Hematopoietic multipotent progenitor cell treated with erythropoietin and hydrocortisone succinate and interleukin-3 and kit ligand, for 15 days (in vitro differentiated cells): Measurements from ENCODE around the gene KAT2B.
"Not testable (repeated sequence)": the region's sequence is repeated elsewhere in the genome, so short reads cannot be mapped to it uniquely, and the experiment has no call there.

Source experiments
- DNase-seq: peaks from one replicate; pipeline ENCODE4 v3.0.0-alpha.2; 2015; ENCODE audit warnings: low spot score

KAT2B gene

DNA sequence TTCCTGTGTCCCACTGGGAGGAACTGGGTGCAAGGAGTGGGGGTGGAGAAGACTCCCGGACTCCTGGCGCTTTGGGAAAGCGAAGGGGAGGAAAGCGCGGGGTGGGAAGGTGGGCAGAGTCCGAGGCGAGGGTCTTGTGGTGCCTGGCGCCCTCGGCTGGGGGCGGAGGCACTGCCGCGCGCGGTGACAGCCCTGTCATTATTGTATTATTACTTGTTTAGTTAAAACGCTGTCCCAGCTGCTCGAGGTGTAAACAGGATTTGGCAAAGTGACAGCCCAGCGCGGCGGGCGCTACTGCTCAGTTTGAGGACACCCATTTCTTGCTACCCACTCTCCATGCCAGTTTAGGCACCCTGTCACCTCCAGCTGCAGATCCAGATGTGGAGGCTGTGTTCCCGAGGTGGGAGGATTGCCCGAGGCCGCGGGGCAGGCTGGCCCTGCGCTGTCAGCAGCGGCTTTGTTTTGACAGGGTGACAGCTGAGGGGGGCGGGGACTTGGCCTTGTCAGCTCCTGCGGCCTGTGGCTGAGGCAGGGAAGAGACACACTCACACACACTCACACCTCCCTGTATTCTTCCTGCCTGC is 1.0 kb downstream of the KAT2B start:
- DNase-seq, result peak; percentile 87

DNA sequence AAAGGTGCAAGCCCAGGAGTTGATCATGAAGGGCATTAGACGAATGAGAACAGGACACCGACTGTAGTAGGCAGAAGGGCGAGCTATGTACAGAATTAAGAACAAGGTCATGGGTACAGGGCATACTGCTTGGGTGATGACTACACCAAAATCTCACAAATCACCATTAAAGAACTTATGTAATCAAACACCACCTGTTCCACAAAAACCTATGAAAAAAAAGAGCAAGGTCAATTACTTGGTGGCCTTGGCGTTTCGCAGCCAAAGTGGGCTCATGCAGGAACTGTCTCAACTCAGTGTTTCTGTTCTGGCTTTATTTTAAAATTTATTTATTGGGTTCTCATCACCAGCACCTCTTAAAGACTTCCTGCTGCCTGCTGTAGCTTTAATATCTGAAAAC is 2.1 kb downstream of the KAT2B start:
- DNase-seq, result no peak

DNA sequence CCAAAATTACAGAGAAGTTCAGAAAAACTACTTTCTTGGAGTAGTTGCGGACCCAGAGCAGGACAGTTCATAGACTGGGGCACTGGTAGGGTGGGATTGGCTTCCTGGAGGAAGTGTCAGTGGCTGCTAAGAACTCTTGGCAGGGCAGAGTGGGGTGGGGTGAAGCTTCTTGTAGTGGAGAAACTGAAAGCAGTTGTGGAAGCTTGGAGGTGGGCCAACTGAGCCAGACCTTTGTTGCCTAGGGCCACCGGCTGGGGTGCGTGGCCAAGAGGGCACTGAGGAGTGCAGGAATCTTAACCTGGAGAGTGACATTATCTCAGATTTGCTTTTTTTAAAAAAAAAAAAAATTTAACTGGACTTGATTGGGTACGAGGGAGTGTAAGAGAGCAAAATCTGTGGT is 3.1 kb downstream of the KAT2B start:
- peak; percentile 82 for DNase-seq

DNA sequence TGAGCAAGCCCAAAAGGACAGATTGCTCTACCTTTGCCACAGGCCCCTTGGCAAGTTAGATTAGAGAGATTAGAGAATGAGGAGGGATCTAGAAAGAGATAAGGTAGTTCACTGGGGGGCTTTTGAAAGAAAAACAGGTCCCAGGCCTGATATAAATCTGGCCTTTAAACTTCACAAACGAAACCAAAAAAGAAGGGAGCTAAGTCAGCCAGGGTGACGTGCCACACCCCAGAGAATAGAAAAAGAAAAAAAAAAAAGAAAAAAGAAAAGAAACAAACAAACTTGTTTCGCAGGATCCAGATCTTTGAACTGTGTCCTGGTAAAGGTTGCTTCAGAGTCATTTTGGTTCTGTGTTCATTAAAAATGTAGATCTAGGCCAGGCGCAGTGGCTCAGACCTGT is 3.6 kb downstream of the KAT2B start:
- DNase-seq, result no peak

DNA sequence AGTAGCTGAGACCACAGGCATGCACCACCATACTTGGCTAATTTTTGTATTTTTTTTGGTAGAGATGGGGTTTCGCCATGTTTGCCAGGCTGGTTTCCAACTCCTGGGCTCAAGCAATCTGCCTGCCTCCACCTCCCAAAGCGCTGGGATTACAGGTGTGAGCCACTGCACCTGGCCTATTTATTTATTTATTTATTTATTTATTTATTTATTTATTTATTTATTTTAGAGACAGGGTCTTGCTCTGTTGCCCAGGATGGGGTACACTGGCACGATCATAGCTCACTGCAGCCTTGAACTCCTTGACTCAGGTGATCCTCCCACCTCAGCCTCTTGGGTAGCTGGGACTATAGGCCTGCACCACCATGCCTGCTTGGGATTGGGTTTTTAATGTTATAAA is 4.9 kb downstream of the KAT2B start:
- not testable (repeated sequence) for DNase-seq

DNA sequence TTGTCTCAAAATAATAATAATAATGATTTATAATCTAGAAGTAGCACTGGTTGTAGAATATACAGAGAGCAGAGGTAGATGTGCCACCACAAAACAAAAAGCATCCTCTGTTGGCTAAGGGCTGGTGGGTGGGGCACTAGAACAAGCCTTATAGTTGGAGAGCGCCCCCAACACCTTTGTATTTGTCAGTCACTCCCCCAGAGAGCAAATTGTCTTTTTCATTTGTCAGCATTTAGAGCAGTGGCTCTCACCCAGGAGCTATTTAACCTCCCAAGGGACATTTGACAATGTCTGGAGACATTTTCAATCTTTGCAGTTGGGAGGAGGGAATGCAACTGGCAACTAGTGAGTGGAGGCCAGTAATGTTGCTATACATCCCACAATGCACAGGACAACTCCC is 6.3 kb downstream of the KAT2B start:
- no peak for DNase-seq

DNA sequence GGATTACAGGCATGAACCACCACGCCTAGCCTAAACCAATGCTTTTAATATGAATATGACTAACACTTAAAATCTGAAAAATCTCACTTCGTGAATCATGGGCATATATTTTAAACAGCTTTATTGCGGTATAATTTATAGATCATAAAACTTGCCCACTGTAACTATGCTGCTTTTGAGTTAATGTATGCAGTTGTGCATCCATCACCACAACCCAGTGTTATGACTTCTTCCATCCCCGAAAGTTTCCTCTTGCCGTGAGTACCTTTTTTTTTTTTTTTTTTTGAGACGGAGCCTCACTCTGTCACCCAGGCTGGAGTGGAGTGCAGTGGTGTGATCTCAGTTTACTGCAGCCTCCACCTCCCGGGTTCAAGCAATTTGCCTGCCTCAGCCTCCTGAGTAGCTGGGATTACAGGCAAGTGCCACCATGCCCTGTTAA is 7.1 kb downstream of the KAT2B start:
- no peak for DNase-seq

DNA sequence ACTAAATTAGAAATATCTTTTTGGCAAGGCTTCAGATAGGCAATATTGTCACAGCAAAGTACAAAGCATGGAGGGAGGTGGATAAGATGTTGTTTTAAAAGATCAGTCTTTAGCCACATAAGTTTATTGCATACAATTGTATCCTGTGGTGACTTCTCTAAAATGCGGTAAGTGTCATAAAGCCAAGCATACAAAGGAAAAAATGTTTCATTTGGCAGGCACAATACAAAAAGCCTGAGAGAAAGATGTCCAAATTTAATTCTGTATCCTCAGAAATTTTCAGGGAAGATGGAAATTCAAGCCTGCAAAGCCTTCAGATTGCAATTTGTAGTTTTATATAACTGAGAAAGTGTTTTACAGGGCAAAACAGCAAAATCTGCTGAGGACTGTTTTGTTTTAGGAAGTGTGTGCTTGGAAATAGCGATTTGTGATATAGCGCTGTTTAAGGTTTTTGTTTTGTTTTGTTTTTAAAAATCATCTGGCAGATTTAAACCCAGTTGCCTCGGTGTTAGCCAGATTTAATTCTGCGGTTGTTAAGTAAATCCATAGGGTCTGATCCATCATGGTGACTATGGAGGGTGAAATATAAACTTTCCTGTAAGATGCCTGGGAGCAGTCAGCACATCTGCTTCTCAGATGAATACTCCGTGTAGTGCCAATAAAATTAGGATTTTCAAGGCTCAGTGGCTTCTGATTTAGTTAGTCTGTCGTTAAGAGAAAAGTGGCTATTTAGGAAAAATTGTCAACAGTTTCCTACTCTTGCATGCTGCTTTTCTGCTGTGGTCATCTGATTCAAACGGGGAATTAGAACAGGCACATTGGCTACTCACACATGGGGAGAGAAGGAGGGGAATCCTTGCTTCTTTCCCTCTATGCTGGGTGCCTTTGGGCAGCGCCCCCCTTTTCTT is 8.0 kb downstream of the KAT2B start:
- no peak for DNase-seq

DNA sequence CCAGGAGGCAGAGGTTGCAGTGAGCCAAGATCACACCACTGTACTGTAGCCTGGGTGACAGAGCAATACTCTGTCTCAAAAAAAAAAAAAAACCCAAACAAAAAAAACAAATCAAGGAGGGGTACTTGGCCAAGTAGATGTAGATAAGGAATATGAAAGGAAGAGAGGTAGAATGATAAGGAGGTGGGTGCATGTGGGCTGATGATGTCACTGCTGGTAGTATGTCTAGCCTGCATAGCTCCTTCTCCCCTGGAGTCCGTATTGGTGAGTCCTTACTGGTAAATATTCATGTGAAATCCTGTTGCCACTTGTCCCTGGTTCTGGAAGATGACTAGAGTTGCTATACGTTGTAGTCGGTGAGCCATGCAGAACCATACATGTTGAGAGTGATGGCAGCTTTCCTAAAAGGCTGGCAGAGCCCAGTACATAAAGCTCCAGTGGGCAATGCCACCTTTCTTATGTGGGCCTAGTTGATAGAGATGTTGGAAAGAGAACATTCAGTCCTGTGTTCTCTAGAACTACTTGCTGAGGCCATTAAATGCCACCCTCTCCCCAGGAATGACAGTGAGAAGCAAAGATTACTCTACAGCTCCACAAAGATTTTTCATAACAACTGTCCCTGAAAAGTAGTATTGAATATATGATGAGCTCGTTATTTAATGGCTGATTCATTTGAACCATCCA is 11.0 kb downstream of the KAT2B start:
- DNase-seq, result no peak

DNA sequence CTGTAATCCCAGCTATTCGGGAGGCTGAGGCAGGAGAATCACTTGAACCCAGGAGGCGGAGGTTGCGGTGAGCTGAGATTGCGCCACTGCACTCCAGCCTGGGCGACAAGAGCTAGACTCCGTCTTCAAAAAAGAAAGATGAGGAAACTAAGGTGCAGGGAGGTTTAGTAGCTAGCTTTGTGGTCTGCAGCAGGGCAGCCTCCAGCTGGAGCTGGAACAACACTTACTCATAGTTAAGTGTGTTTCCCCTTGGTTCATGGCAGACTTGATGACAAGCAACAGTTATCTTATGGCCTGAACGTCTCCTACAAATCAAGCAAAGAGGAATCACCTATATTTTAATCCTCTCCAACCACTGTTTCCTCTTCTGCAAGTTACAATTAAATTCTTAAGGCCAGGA is 12.6 kb downstream of the KAT2B start:
- no peak for DNase-seq

DNA sequence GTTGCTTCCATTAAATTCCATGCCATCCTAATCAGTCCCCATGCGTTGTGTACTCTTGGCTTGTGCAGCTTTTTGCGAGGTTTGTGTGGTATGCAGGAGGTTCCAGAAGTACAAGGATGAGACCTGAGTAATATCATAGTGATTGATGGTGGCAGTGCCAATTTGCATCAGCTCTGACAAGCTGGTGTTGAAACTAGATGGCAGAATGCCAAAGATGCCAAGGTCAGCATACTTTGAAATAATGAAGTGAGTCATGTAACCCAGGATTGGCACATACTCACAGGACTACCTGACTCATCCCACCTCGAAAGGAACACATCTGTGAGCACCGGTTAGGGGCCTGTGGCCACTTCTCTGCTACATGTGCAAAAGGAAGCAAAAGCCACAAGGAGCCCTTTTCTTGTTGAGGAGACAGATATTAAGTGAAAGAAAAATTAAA is 14.3 kb downstream of the KAT2B start:
- DNase-seq, result peak; percentile 91

DNA sequence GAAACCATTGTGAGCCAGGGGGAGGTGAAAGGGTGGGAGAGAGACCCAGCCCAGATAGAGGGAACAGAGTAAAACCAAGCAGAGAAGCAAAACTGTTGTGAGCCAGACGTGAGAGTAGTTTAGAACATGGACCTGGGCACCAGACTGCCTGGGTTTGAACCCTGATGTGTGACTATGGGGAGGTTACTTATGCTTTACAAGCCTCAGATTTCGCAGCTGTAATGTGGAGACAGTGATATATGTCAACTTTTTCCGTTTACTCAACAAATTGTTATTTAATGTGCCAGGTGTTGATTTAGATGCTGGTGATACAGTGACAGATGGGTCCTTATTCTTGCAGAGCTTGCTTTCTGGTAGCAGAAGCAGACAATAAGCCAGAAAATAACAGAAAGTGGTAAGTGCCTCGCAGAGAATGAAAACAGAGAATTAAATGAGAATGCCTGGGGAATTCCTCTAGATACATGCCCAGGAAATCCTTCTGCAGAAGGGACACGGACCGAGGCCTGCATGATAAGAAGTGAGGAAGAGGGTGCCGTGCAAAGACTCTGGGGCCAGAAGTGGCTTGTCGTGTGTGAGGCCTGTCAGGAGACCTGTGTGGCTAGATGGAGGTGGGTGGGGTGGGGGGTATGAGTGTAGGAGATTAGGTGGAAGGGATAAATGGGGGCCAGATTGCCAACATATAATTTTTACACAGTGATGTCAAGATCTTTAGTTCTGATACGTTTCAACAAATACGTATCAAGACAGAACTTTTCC is 15.0 kb downstream of the KAT2B start:
- no peak for DNase-seq

DNA sequence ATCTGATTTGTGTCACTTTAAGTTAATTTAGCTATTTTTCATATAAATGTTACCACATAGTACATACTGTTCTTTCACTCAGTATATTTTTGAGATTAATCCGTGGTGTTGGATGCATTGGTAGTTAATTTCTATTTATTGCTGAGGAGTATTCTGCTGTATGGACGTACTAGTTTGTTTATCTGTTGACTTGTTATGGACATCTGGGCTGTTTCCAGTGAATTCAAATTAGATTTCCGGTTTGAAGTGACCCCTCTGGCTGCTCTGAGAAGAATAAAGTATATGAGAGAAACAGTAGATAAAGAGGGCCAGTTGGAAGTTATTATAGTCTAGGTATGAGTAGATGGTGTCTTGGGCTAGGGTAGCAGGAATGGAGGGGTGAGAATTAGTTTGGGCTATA is 15.6 kb downstream of the KAT2B start:
- no peak for DNase-seq

DNA sequence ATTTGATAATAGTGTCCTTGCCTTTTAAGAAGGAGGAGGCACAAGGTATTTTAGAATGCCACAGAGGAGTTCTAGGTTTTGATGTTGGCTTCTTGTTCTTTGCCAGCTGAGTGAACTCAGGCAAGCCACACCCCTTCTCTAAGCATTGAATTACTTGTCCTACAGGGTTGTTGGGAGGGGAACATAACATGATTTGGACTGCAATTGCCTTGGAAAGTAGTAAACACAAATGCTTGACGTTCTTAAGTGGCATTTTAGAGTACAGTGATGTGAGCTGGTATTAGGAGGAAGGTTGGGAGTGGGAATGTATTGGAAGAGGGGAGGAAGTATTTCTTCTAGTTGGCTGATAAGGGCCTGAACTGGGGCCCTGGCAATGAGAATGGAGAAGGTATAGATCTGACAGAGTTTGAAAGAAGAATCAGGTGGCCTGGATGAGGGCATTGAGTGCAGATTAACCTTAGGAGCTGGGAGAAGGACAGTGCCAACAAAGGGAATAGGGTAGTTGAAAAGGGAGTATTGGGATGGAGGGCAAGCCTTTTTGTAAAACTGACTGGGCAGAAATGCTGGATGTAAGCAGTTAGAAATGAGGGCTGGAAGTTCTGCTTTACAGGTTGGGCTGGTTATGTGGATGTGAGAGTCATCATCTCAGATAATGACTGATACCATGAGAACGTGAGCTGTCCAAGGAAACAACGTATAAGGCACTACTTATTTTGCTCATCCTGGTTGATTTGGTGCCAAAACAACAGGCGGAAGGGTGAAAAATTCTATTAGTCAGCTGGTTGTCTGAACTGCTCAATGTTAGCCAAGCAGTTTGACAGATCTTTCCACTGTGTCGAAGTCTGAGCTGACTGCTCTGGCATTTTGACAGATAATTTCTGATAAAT is 16.7 kb downstream of the KAT2B start:
- DNase-seq, result peak; percentile 67

DNA sequence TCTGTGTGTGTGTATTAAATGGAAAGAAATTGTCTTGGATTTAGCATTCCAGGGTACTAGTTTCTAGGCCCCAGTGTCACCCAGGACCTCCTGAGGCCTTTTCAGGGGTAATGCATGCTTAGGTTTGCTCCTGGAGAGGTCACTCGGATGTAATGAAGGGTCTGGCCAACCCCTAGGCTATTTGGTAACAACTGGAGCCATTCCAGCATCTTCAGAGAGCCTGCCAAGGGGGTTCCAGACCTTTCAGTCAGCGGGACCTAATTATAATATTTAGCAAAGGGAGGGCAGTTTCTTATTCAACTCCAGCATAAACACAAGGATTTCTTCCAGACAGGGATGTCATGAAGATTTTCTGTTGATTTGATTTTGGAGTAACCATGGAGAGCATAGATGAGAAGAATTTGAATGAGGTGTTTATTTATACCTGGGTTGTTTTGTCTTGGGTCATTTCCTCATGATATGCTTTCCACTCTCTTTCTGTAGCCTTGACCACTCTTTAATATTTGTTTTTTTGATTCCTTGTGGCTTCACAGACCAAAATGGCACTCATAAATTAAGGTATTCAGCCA is 17.4 kb downstream of the KAT2B start:
- DNase-seq, result no peak

DNA sequence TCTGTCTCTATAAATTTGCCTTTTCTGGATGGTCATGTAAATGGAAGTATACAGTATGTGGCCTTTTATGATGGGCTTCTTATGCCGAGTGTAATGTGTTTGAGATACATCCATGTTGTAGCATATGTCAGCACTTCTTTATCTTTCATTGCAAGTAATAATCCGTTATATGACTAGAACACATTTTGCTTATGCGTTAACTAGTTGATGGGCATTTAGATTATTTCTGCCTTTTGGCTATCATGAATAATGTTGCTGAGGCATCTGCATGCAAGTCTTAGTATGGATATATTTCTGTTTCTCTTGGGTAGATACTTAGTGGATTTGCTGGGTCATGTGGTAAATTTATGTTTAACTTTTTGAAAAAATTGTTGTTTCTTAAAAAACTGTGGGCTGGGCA is 19.7 kb downstream of the KAT2B start:
- DNase-seq, result peak; percentile 64

DNA sequence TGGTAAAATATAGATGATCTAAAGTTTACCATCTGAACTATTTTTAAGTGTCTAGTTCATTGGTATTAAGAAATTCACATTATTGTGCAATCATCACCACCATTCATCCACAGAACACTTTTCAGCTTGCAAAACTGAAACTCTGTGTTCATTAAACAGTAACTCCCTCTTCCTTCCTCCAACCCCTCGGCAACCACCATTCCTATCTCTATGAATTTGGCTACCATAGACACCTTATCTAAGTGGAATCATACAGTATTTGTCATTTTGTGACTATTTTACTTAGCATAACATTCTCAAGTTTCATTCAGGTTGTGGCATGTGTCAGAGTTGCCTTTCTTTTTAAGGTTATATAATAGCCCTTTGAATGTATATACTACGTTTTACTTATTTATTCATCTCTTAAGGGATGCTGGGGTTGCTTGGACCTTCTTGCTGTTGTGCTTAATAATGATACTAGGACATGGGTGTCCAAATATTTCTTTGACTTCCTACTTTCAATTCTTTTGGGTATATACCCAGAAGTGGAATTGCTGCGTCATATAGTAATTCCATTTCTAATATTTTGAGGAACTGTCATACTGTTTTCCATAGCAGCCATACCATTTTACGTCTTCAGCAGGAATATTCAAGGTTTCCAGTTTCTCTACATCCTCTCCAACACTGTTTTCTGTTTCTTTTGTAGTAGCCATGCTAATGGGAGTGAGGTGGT is 20.9 kb downstream of the KAT2B start:
- DNase-seq, result peak; percentile 50

DNA sequence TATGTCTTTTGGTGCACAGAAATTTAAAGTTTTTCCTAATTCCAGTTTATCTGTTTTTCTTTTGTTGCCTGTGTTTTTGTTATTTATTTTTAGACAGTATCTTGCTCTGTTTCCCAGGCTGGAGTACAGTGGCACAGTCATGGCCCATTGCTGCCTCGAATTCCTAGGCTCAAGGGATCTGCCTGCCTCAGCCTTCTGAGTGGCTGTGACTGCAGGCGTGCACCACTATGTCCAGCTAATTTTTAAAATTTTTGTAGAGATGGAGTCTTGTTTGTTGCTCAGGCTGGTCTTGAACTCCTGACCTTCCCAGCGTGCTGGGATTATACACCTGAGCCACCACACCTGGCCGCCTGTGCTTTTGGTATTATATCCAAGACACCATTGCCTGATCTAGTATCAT is 22.8 kb downstream of the KAT2B start:
- no peak for DNase-seq

DNA sequence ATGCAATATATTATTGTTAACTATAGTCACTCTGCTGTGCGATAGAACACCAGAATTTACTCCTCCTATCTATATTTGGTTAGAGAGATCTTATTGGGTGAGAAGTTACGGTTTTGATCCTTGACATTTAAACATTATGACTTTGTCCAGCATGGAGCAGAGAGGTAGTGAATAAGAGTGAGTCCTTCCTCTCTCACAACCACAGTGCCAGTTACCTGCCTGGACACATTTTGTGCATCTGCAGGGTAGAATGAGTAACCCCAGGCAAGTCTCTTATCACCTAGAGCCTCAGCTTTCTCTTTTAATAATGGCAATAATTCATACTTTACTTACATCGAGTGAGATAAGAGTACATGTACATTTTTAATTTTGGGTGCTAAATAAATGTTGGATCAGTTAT is 24.1 kb downstream of the KAT2B start:
- DNase-seq, result no peak
